ENCODE data around the gene GK2.

GK2 gene

DNA sequence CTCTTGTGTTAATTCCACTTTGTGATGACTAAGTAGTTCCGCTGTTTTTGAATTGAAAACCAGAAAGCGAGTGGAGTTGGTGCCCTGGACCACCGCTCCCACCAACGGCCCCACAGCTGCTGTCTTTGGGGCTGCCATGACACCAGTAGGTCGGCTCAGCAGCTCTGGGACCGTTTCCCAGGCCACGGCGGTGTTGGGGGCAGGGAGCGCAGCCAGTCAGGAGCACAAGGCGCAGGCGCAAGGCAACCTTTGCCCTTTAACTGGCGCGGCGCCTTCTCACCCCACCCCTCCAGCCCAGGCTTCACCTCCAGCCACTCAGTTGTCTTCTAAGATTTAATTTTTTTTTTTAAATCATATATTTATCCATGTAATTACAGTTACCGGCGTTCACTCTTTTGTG is at the start of gene GK2:
Gene GK2 (minus strand): TSS at position 166 of the 400 bp plus-strand sequence. CDS start 28 bp downstream, at position 138.
- no peak for DNase-seq (ENCODE audit: low read depth)

DNA sequence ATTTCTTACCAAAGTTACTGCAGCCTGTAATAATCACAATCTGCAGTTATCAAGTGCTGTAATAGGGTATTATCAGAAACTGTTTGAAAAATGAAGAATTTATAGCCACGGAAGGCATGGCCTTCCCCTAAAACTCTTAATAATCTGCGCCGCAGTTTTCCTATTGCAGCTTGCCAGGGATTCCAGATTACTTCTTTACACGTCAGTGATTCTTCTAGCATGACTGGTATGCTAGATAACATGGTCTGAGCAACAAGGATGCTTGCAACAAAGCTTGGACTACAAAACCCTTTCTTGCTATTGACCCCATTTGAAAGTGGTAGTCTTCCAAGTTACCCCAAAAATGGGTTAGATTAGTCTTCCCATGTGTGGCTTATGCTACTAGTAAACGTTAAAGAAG is 47.2 kb upstream of the GK2 start:
- no peak for DNase-seq (ENCODE audit: low read depth)

DNA sequence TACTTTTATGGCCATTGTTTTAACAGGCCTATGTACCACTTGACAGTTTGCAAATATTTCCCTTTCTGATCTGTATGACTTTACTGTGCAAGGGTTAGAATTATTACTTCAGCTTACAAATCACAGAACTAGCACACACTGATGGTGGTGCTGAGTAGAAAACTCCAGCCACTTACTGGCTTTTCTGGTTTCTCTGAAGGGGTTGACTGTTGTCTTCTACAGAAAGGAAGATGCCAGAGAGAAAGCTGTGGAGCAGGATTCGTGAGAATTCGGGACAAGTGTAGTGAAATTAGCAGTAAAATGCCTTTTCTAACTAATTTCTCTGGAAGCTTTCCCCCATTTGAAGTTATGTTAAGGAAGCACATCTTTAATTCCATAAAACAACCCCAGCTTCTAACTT is 46.6 kb upstream of the GK2 start:
- no peak for DNase-seq (ENCODE audit: low read depth)

DNA sequence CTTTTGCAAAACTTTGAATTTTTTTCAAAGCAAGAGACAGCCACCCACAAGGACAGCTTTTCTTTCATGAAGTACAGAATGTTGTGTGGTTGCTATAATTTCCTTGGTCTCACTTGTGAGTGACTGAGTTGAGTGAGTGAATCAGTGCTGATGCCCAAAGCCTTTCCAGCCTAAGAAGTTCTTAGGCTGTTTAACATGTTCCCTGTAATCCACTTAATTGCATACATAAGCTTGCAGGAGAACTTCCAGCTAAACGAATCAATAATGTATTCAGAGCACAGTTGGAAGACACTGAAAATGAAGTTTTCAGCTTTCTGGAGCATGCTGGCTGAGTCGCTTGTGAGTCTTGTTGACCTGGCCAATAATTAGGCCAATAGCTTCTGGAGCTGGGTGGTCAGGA is 42.0 kb upstream of the GK2 start:
- no peak for DNase-seq (ENCODE audit: low read depth)

DNA sequence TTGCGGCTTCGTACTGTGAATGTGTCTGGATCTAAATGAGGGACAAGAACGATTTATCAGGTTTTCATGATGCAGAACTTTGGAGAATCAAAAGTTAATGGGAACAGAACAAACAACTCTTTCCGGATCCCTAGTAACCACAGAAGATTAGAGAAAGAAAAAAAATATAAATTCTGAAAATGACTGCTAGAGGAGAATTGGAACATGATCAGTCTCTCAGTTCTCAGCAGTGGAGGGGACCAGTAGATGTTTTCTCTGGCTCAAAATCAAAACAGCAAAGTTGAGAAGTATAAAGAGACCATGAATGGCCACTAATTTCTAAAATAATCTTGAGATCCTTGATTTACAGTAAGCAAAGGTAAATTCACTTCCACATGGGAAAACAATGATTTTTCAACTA is 38.1 kb upstream of the GK2 start:
- DNase-seq (ENCODE audit: low read depth) = no peak

DNA sequence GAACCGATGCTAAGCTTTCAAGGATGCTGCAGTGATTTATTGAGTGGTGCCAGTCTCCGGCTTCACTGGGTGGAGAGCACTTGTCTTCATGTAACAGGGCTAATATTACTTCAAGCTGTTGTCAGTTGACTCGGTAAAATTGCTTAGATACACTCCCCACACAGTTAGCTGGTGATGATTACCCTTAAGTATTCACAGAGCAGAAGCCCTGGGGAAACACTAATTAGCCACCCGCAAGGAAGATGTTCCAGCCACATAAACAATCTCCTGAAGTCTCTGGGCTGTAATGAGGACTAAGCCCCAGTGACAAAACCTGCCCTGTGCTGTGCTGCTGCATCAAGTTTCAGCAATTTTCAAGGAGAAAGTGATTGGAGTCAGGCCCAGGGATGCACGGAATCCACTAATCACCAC is 37.3 kb upstream of the GK2 start:
- DNase-seq (ENCODE audit: low read depth) = no peak

DNA sequence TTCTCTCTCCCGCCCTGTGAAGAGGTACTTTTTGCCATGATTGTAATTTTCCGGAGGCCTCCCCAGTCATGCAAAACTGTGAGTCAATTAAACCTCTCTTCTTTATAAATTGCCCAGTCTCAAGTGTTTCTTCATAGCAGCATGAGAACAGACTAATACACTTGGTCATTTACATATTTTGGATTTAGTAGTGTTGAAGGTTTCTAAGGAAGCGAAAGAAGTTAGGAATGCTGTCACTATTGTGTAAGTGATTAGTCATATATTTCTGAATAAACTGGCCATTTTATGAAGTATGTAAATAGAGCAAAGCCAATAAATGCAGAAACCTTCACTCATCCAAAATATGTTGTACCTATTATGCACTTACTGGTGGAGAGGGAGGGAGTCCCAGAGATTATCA is 34.4 kb upstream of the GK2 start:
- DNase-seq (ENCODE audit: low read depth) = no peak

DNA sequence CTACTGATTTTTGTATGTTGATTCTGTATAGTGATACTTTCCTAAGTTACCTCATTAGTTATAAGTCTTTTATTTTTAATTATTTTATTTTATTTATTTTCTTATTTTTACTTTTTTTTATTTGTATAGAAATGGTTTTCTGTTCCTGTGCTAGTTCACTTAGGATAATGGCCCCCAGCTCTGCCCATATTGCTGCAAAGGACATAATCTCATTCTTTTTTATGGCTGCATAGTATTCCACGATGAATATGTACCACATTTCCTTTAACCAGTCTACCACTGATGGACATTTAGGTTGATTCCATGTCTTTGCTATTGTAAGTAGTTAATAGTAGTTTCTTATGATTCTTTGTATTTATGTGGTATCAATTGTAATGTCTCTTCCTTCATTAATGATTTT is 31.5 kb upstream of the GK2 start:
- no peak for DNase-seq (ENCODE audit: low read depth)

DNA sequence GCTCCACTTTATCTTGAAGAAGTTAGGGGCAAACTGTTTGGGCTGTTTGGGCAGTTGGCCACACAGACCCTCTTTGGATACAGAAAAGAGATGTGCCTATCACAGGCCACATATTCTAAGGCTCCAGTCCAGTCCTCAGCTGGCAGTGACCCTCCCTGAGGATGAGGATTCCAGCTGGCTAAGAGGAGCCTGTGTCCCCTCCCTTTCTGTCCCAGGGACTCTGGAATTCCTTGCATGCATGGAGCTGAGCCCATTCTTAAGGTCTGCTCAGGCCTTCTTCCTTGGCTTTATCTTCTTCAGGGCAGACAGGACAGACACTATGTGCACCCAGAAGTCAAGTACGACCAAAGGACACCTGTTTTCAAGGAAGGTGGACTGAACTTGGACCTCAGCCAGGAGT is 23.8 kb upstream of the GK2 start:
- DNase-seq (ENCODE audit: low read depth) = no peak

DNA sequence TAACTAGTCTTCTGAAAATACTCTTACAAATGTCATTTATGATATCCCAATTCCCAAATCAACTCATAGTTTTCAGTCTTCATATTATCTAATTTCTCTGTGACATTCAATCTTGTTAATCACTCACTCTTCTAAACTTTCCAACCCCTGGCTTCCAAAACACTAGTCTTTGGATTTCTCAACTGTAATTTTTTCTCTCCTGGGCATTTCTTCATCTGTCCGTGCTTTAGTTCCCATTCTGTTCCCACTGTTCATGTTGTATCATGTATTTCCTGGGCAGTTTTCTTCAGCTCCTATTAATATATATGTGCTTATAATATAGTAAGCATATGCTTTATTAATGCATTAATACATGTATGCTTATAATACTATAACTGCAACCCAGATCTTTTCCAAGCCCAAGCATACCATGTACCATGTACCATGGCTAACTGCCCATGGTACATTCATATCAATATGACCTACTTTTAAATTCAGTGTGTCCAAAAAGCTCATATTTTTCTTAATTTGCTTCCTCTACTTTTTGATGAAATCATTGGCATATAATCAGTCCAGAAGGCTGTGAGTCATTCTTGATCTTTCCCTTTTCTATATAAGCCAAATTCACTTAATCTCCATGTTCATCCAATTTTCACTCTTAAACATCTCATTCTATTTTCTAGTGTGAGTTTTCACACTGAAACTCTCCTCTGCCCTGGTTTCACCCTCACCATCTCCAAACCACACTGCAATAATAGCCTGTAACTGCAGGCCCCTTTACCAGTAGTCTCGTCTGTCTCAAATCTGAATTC is 21.3 kb upstream of the GK2 start:
- no peak for DNase-seq (ENCODE audit: low read depth)

DNA sequence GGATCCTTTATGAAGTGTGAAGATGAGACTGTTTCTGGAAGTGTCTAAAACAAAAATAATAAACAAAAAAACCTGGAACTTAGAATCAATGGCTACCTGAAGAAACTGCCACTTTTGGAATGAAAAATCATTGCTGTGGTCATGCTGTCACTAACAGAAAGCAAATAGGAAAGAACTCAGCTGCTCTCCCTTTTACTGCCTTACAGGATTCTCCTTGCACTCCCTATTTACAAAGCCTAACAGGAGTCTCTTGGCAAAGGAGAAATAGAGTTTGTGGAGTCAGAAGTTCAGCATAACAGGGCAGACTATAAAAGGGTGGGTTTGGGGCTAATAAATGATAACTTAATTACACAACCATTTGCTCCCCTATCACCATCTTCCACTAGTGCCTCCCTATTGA is 19.0 kb upstream of the GK2 start:
- DNase-seq (ENCODE audit: low read depth) = no peak

DNA sequence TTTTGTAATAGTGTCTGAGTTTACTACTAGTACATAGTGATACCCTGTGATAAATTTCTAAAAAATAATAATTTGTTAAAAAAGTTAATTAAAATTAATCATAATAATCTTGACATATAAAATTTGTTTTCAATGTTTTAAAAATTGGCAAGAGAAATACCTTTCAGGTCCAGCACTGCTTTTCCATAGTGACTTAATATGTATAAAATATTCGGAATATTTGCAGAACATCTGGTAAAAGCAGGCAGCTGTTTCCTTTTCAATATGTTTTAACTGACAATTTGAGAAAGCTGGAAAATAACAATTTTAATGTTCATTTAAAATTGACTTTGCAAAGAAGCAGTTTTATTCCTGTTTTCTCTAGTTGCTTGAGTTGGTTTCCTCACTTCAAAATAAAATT is 17.6 kb upstream of the GK2 start:
- DNase-seq (ENCODE audit: low read depth) = no peak

DNA sequence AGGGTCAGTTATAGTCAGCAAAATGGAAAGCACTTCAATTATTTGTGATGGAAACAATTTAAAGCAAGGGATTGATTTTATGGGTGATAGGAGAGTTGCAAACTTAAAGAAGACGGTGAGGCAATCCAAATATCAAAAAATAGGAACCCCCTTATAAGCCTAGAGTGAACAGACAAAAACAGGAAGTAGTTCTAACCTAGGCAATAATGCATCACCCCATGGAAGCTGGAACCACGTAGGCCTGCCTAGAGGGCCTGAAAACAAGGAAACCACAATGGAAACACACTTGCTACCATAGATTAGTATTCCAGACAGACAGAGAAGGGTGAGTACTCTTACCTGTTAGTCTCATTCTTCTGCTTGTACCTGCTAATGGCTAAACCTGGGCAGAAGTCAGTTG is 13.5 kb upstream of the GK2 start:
- DNase-seq (ENCODE audit: low read depth) = no peak

DNA sequence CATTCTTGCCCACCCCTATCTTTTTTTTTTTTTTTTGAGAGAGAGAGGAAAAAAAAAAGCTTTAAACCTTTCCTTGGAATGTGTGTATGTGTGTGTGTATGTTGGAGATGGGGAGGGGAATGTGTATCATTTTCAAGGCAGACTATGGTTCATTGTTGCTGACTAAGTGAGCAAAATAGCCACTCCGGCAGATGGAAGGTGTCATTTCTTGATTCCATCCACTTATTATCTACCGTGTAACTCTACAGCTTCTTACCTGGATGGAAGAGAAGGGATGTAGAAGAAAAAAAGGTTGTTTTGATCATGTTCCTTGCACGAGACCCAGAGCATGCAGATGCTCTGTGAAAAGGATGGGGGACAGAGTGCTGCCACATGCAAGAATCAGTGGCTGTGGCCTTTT is 5.9 kb upstream of the GK2 start:
- no peak for DNase-seq (ENCODE audit: low read depth)

DNA sequence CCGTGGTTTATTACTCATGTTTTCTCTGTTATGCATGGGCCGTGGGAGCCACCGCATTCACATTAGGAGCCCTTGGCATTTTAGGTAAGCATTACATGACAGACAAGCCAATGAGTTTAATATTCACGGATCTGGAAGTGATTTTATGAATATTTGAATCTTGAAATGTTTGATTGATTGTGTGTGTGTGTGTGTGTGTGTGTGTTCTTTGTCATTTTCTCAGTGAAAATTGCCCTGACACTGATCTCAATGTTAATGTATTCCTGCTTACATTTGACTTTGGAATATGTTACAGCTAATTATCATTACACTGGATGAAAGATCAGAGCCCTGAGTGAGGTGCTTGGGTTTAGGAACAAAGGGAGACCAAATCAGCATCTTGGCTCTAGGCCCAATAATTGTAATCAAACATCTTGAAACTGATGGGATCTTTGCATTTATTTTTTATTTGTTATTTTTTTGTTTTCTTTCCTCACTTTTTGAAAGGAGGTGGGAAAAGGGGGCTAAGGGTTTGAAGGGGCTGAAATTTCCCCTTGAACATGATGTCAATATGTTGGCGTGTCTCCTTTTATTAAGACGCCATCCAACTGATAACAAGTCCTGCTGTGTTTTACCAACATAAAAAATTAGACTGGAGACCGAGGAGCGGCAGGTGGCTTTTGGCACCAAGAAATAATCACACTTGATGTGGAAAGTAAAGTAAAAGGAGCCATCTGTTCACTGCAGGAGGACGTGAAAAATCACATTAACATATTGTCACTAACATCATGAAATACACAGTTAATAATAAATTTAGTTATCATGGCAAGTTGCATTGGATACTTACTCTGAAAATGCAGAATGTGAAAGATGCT is 5.2 kb upstream of the GK2 start:
- no peak for DNase-seq (ENCODE audit: low read depth)

DNA sequence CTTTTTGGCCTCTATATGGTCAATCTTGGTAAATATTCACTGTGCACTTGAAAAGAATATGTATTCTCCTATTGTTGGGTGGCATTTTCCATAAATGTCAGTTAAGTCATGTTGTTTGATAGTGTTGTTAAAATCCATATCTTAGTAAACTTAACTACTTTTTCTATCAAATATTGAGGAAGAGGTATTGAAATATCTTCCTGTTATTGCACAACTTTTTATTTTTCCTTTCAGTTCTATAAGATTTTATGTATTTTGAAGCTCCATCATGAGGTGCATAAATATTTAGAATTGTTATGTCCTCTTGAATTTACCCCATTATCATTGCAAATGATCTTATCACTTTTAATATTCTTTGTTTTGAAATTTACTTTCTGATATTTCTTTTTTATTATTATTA is 3.4 kb downstream of the GK2 start:
- DNase-seq (ENCODE audit: low read depth) = no peak

DNA sequence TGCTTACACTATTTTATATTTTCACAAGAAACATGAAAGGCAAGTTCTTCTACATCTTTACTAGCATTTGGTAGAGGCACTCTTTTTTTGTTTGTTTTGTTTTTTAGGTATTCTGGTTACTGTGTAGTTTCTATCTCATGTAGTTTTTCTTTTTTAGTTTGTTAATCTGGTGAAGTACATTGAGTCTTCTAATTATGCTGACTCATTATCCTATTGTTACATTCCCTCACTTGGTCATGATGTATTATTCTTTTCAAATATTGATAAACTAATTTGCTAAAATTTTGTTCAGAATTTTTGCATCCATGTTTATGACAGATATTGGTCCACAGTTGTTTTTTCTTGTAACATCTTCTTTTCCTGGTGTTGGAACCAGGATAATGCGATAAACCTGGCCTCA is 4.7 kb downstream of the GK2 start:
- DNase-seq (ENCODE audit: low read depth) = no peak

DNA sequence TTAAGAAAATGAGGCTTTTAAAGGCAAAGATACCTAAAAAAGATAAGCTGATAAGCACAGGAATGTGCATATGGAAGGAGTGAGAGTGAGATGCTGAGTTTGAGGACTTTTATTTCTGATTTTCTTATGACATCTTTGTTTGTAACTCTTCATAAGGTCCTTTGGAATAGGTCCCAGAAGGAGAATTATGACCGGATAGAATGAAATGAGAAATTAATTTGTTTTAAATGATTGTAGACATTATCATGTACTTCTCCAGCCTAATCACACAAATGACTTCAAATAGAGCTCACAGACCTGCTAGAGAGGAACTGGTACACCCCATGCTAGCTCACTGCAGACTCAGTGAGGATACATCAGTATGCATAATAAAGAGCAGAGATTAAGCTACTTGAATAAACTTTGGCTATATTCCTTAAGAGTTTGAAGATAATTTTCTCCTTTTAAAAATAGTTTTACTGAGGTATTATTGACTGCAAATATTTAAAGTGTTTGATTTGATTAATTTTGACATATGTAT is 5.6 kb downstream of the GK2 start:
- no peak for DNase-seq (ENCODE audit: low read depth)

DNA sequence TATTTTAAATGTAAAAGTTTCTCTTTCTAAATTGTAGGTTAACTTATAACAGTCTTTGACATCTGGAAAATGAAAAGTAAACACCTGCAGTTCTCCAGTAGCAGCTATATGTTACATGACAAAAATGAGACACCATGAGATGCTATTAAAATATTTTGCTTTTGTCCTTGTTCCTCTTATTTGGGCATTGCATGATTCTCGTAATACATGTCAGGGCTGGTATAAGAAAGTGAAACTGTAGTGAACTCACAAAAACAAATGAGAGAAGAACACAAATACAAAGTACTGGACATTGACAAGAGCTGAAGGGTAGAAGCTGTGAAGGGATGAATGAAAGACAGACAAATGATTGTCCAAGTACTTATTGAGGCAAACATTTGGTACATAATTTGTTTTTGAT is 9.0 kb downstream of the GK2 start:
- DNase-seq (ENCODE audit: low read depth) = no peak

DNA sequence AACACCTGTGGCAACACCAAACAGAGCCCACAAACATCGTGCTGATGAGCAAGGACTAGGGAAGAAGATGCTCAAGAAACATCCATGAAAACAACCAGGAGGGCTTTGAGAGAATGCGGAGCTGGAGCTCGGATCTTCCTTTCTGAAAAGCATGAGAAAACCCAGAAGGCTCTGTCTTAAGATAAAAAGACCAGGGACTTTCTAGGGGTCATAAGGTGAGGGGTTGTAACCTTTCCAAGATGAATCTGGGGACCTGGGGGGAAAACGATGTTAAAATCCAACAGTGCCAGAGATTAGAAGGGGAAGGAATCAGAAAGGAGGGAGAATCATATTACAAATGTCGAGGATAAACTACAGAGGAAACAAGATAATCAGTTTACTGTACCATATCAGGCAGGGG is 10.1 kb downstream of the GK2 start:
- no peak for DNase-seq (ENCODE audit: low read depth)

DNA sequence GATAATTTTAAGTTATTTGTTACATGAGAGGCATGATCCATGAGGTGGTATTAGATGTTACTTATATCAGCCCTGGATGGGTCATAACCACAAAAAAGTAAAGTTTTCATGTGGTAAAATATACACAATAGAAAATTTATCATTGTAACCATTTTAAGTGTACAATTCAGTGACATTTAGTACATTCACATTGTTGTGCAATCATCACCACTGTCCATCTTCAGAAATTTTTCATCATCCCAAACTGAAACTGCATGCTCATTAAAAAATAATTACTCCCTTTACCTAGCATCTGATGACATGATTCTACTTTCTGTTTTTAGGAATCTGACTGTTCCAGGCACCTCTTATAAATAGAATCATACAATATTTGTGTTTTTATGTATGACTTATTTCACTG is 11.2 kb downstream of the GK2 start:
- DNase-seq (ENCODE audit: low read depth) = no peak

DNA sequence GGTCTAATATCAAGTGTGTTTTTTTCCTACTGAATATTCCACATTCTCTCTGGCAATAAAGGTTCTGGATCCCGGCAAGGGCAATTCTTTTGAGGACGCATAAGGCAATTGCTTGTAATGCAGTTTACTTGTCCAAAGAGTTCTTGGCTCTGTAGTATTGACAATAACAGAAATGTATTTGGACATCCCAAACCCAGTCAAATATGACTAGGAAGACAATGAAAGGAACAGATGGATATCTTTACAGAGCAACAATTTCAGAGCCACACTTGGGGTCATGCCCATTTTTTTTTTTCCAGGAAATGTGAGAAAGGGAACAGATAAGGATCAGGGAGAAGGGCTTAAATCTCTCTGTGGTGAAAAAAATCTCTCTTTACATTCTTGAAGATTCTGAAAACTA is 12.2 kb downstream of the GK2 start:
- DNase-seq (ENCODE audit: low read depth) = no peak

DNA sequence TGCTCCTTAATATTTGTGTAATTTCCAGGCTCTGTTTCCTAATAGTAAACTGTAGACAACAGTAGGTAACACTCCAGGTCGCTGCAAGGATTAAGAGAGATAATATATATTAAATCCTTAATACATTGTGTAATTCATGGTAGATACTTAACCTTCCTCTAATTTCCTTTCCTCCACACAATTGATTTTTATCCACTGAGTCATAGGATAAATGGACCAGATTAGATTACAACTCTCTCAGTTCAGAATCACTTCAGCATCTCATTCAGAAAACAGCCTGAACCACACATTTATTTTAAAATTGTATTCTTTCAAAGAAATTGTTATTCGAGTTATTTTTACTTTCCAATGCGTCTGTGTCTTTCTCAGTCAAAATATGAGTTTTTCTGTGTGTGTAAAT is 17.1 kb downstream of the GK2 start:
- DNase-seq (ENCODE audit: low read depth) = no peak
